OCI-LY7 (cell line): ENCODE results near the gene PCNX2. TPM values are rescaled to one million over a fixed set of nuclear protein-coding genes. Genes with fewer than 3 reads are reported as not detected.

Experiments
- BruUV-seq: library from RNA; stranded (reverse); fragments of 400-500 nt; replicated peaks from 2 replicates; lab custom pipeline; 2021; lab: Mats Ljungman, UMichigan
- CTCF ChIA-PET: fragments of 300-600 bp; sonication (Branson Sonifier 250); formaldehyde crosslinking; loops from one replicate; lab custom pipeline; 2022; ENCODE audit warnings: antibody characterized with exemption; ENCODE audit not compliant: unreplicated experiment; lab: Charles Lee
- POLR2A ChIA-PET: fragments of 300-600 bp; sonication (Branson Sonifier 250); formaldehyde crosslinking; loops from one replicate; lab custom pipeline; 2022; ENCODE audit warnings: antibody characterized with exemption; lab: Charles Lee
- DNase-seq: peaks from one replicate; pipeline ENCODE4 v3.0.0-alpha.2; 2015; ENCODE audit warnings: low spot score
- H2AFZ ChIP-seq: fragments of 200-600 bp; sonication (generic), shearing (Covaris generic); 2 replicates; pipeline ENCODE4 v1.6.1; 2014; ENCODE audit warnings: mild to moderate bottlenecking, antibody characterized with exemption, low read length, moderate library complexity
- H3K27ac ChIP-seq: fragments of 200-600 bp; sonication (generic); 2 replicates; pipeline ENCODE4 v1.5.1; 2014; ENCODE audit warnings: mixed run types, low read depth, mild to moderate bottlenecking, moderate library complexity, low read length, inconsistent platforms; ENCODE audit not compliant: poor library complexity, severe bottlenecking
- H3K36me3 ChIP-seq: fragments of 200-600 bp; sonication (generic); 2 replicates; pipeline ENCODE4 v1.6.1; 2014; ENCODE audit warnings: mild to moderate bottlenecking, antibody characterized with exemption, low read length, moderate library complexity, mixed read lengths; ENCODE audit not compliant: insufficient read depth
- H3K4me1 ChIP-seq: fragments of 200-600 bp; sonication (generic); 2 replicates; pipeline ENCODE4 v1.5.1; 2014; ENCODE audit warnings: mild to moderate bottlenecking, low read length; ENCODE audit not compliant: insufficient read depth, poor library complexity, severe bottlenecking
- H3K4me2 ChIP-seq: fragments of 200-600 bp; sonication (generic); 2 replicates; pipeline ENCODE4 v1.6.1; 2014; ENCODE audit warnings: mild to moderate bottlenecking, low read length
- H3K4me3 ChIP-seq: fragments of 200-600 bp; sonication (generic); 2 replicates; pipeline ENCODE4 v1.5.1; 2014; ENCODE audit warnings: mild to moderate bottlenecking, low read depth, low read length; ENCODE audit not compliant: poor library complexity, severe bottlenecking
- H3K79me2 ChIP-seq: fragments of 200-600 bp; sonication (generic); 2 replicates; pipeline ENCODE4 v1.6.1; 2016; ENCODE audit warnings: low read depth, mild to moderate bottlenecking, low read length, moderate library complexity, mixed read lengths; ENCODE audit not compliant: insufficient read depth
- H3K9me2 ChIP-seq: fragments of 200-600 bp; sonication (generic); 2 replicates; pipeline ENCODE4 v1.6.1; 2016; ENCODE audit warnings: mild to moderate bottlenecking, low read length, mixed read lengths; ENCODE audit not compliant: insufficient read depth
- H3K9me3 ChIP-seq: fragments of 200-600 bp; sonication (generic); 2 replicates; pipeline ENCODE4 v1.6.1; 2014; ENCODE audit warnings: mild to moderate bottlenecking, mixed run types, low read length, mixed read lengths
- H4K20me1 ChIP-seq: fragments of 200-600 bp; sonication (generic); 2 replicates; pipeline ENCODE4 v1.6.1; 2014; ENCODE audit warnings: mild to moderate bottlenecking, antibody characterized with exemption, low read length, moderate library complexity, mixed read lengths; ENCODE audit not compliant: insufficient read depth
- CTCF ChIP-seq: fragments of 200-600 bp; sonication (generic); conservative IDR thresholded peaks from 2 replicates; pipeline ENCODE4 v1.5.1; 2014; ENCODE audit warnings: mild to moderate bottlenecking, antibody characterized with exemption, low read length, moderate library complexity, mixed read lengths
- EZH2phosphoT487 ChIP-seq: fragments of 200-600 bp; sonication (generic); IDR thresholded peaks from 2 replicates; pipeline ENCODE4 v1.6.1; 2018; ENCODE audit warnings: low read depth, borderline replicate concordance, mild to moderate bottlenecking, mixed run types, antibody characterized with exemption, low read length, moderate library complexity, mixed read lengths
- intact Hi-C: fragments of 100-400 bp; cut with micrococcal nuclease; formaldehyde crosslinking; loops from one replicate; pipeline ENCODE4 v1.10.0; 2022; ENCODE audit not compliant: unreplicated experiment
- total RNA-seq, 2 experiments: library from RNA; depleted of rRNA in 1 of 2; stranded (reverse); fragments of >200 nt in 1 of 2; shearing (Covaris generic) in 1 of 2; gene quantifications; 2 replicates each; pipeline ENCODE4 v1.2.3, GENCODE V29; 2014 to 2022

Gene PCNX2
- total RNA-seq, 2 experiments from 2014 or later: 17.1 to 26.9 TPM

DNA sequence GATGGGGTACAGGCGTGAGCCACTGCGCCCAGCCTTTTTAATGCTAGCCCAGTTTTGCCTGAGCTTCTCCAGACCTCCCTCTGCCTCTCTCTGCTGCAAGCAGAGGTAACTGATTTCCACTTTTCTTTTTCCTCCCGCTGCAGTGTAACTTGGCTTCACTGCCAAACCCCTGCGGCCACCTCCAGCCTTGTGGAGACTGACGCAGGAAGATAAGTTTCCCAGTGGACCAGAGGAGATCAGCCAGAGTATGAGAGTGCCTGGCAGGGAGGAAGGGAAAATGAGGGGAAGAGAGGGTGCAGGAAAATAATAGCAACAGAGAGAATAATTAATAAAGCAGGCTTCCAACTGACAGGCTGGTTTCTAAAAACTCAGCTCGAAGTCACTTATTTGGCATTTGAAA lies 143.7 kb downstream of the PCNX2 start:
- H4K20me1 ChIP-seq: no peaks in the 10 kb centered on the region
- H3K4me3 ChIP-seq: no peak overlapping the region
- H3K9me2 ChIP-seq: no peaks in the 10 kb centered on the region
- DNase-seq: no peak
- H3K4me2 ChIP-seq: no peak overlapping the region
- intact Hi-C loops: no loop called here
- no peaks in the 10 kb centered on the region for H3K4me1 ChIP-seq
- CTCF ChIA-PET: no interaction called here
- no peaks in the 10 kb centered on the region for H3K36me3 ChIP-seq
- TF ChIP-seq CTCF (no peak), EZH2phosphoT487 (no peak)
- no peak overlapping the region for H2AFZ ChIP-seq
- no peak overlapping the region for H3K27ac ChIP-seq
- no TSS peak for BruUV-seq
- no peaks in the 10 kb centered on the region for H3K9me3 ChIP-seq
- POLR2A ChIA-PET: interaction anchor here (0.6 to 1.1 kb wide), 2 partner anchors 10 to 93 kb away, joined by 3 to 4 read pairs; no protein-coding TSS in a partner anchor
- no peaks in the 10 kb centered on the region for H3K79me2 ChIP-seq

DNA sequence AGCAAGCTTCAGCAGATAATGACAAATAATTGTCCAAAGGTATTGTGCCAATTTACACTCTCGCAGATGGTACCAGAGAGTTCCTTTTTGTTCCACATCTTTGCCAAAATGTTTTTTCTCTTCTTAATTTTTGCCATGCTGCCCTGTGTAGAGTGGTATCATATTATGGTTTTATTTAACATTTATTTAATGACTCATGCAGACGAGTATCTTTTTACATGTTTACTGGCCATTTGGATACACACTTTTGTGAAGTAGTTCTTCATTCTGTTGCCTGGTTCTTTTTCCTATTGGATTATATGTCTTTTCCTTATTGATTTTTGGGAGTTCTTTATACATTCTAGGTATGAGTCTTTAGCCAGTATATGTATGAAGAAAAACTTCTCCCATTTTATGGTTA lies 151.1 kb downstream of the PCNX2 start:
- Histone ChIP-seq H3K4me1 (no peaks in the 10 kb centered on the region), H2AFZ (no peak overlapping the region), H3K9me3 (no peaks in the 10 kb centered on the region), H4K20me1 (no peaks in the 10 kb centered on the region), H3K36me3 (no peaks in the 10 kb centered on the region), H3K4me2 (no peak overlapping the region), H3K4me3 (no peak overlapping the region), H3K9me2 (no peaks in the 10 kb centered on the region), H3K27ac (no peak overlapping the region), H3K79me2 (no peaks in the 10 kb centered on the region)
- no peak for DNase-seq
- intact Hi-C loops: no loop called here
- TF ChIP-seq CTCF: no peak
- no peak for TF ChIP-seq EZH2phosphoT487
- CTCF ChIA-PET: no interaction called here
- POLR2A ChIA-PET: interaction anchor here (0.6 kb wide), 1 partner anchor 46 kb away, joined by 4 read pairs; no protein-coding TSS in a partner anchor
- BruUV-seq: no TSS peak

DNA sequence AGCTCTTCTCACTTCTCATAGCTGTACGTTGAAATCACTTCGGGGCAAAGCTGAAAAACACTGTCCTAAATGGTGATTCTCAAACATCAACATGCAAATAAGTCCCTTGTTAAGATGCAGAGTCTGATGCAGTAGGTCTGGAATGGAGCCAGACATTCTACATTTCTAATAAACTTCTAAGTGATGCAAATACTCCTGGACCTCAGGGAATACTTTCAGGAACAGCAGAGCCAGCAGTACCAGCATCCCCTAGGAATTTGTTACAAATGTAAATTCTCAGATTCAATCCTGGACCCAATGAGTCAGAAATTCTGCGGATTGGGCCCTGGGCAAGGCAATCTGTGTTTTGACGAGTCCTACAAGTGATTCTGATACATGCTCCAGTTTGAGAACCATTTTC lies 152.3 kb downstream of the PCNX2 start:
- CTCF ChIA-PET: no interaction called here
- H3K9me2 ChIP-seq: no peaks in the 10 kb centered on the region
- H3K36me3 ChIP-seq: no peaks in the 10 kb centered on the region
- no TSS peak for BruUV-seq
- intact Hi-C loops: no loop called here
- no peak for DNase-seq
- POLR2A ChIA-PET: no interaction called here
- H3K79me2 ChIP-seq: no peaks in the 10 kb centered on the region
- no peaks in the 10 kb centered on the region for H4K20me1 ChIP-seq
- H3K9me3 ChIP-seq: no peaks in the 10 kb centered on the region
- no peak overlapping the region for H2AFZ ChIP-seq
- TF ChIP-seq CTCF: no peak
- no peak overlapping the region for H3K4me3 ChIP-seq
- no peak overlapping the region for H3K27ac ChIP-seq
- H3K4me2 ChIP-seq: no peak overlapping the region
- H3K4me1 ChIP-seq: no peaks in the 10 kb centered on the region
